H1 (cell line): ENCODE data around the gene FRS2. TPM values are rescaled to one million over a fixed set of nuclear protein-coding genes. Genes with fewer than 3 reads are reported as not detected.

Experiments used
- CREB1 ChIP-seq: IDR thresholded peaks from 2 replicates; pipeline ENCODE4 v1.6.1; 2012; ENCODE audit warnings: inconsistent platforms
- NANOG ChIP-seq: IDR thresholded peaks from 2 replicates; pipeline ENCODE4 v1.6.1; 2011; ENCODE audit warnings: low read length, low read depth, mild to moderate bottlenecking, inconsistent platforms; ENCODE audit not compliant: insufficient read depth, poor library complexity, severe bottlenecking
- polyA plus RNA-seq, 7 experiments: library from polyadenylated mRNA; depleted of rRNA in 3 of 7; stranded (reverse) in 5 of 7; unstranded in 2 of 7; fragments of >200 nt in 5 of 7; fragments of 200-250 nt in 2 of 7; gene quantifications; 1 replicate in 5 of 7; 2 replicates in 1 of 7; 4 replicates in 1 of 7; pipeline versions ENCODE4 v1.2.1 to v1.2.3, GENCODE V29; 2011 to 2013; ENCODE audit warnings: missing spikeins in 2 of 7, mixed read lengths in 2 of 7
- total RNA-seq: library from RNA; stranded (reverse); fragmentation: NEBNext Ultra II Directional; extraction: Animal tissue kit (Norgen Biotek cat#: 25700); gene quantifications from 2 replicates; pipeline ENCODE4 v1.2.1, GENCODE V29; 2021

The FRS2 gene
- total and polyA plus RNA-seq, 2 of the 8 experiments (the other 6 are each of a cell fraction or from before 2014, with no cell fraction given) = 10.3 to 35.8 TPM

DNA sequence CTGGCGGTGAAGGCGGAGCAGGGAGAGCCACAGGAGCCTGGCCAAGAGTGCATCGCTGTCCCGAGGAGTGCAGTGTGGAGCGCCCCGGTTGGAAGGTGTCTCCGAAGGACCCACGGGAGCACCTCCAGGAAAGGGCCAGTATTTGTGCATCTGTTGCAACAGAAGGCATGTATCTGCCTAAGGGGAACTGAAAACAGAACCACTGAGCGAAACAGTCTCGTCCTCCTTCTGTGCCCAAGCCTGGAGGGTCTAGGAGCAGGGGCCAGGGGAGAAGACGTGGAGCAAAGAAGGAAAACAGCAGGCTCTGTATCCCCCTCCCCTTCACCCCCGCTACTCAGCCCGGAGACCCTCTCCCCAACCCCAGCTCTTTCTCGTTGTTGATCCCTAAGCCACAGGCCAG is 145.8 kb downstream of the FRS2 start (continued):
- no peak for TF ChIP-seq NANOG
- no peak for TF ChIP-seq CREB1
